ENCODE results near the gene ERVFRD-1.

The ERVFRD-1 gene

DNA sequence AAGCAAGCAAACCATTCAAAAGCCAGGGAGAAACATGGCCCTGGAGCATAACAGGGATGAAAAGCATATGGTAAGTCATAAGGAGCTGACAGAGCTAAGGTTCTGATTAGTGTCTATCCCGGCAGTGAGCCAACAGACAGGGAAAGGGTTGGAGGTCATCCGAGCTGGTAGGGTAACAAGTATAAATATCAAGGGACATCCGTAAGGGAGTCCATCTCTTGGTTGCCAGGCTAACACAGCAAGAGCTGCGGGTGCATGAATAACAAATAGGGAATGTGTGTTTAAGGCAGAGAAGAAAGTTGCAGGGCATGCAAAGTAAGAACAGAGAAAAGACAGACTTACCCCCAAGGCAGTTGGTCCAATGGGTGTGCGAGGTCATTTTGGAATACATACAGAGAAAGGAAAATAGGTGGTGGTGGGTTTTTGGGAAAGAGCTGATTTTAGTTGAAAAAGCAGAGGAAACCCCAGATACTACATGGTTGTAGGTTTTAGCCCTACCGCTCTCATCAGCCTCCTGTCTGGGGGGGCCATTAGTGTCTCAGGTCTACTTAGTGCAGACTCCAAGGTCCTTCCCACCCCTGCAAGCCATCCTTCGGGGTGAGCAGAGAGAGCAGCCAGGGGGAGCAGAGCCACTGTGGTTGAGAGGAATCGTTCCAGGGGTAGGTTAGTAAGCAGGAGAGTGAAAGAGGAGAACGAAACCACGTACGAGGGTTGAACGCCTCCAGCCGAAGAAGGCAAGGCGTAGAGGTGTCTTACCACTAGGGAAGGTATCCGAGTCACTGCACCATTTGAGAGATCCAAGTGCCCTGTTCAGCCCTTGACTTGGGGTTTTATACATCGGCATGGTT, at the start of gene ERVFRD-1:
Gene ERVFRD-1, minus strand, starts transcription at position 805 of the 848 bp plus-strand sequence. CDS start 6,415 bp downstream, outside the sequence.
- TF ChIP-seq JUND (IDR thresholded peaks at IDR 0.05; ENCODE audit: low read depth), result no peak
- DNase-seq (ENCODE audit: low read depth in 1 of 2, low spot score in 1 of 2), result no peak
- in situ Hi-C loops (cut with HindIII; ENCODE audit: low pct_unique_long_range_greater_than_20kb, low sequenced_read_pairs), result no loop called here

DNA sequence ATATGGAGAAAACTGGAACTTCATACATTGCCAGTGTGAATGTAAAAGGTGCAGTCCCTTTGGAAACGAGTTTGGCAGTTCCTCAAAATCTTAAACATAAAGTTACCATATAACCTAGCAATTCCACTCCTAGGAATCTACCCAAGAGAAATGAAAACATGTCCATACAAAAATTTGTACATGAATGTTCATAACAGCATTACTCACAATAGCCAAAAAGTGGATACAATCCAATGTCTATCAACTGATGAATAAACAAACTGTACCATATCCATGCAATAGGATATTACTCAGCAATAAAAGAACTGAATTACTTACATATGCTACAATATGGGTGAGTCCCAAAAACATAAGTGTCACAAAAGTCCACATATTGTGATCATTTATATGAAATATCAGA, 48.7 kb upstream of the ERVFRD-1 start:
- DNase-seq (ENCODE audit: low read depth in 1 of 2, low spot score in 1 of 2), result no peak
- TF ChIP-seq JUND (IDR thresholded peaks at IDR 0.05; ENCODE audit: low read depth), result no peak
- in situ Hi-C loops (cut with HindIII; ENCODE audit: low pct_unique_long_range_greater_than_20kb, low sequenced_read_pairs), result no loop called here

- no peak for TF ChIP-seq JUND (IDR thresholded peaks at IDR 0.05; ENCODE audit: low read depth)
- DNase-seq (ENCODE audit: low read depth in 1 of 2, low spot score in 1 of 2), result no peak
- in situ Hi-C loops (cut with HindIII; ENCODE audit: low pct_unique_long_range_greater_than_20kb, low sequenced_read_pairs), result no loop called here
These were observed 44.1 kb upstream of the ERVFRD-1 start for GRCh38 chr6:11155589-11155988.

GRCh38 chr6:11153447-11153846, 41.9 kb upstream of the ERVFRD-1 start:
- in situ Hi-C loops (cut with HindIII; ENCODE audit: low pct_unique_long_range_greater_than_20kb, low sequenced_read_pairs), result no loop called here
- no peak for DNase-seq (ENCODE audit: low read depth in 1 of 2, low spot score in 1 of 2)
- TF ChIP-seq JUND (IDR thresholded peaks at IDR 0.05; ENCODE audit: low read depth), result no peak

DNA sequence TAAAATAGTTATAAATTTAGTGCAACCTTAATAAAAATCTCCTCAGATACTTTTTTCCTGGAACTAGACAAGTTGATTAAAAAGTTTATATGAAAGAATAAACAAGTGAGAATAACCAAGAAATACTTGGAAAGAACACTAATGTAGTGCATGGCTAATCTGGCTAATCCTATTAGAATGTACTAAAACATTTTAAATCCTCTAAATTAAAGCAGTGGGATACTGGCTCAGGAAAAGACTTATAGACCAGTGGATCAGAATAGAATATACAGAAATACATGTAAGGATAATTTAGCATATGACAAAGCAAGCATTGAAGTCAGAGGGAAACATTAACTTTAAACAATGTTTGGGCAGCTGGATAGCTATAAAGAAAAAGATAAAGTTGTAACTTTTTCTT, 41.1 kb upstream of the ERVFRD-1 start:
- in situ Hi-C loops (cut with HindIII; ENCODE audit: low pct_unique_long_range_greater_than_20kb, low sequenced_read_pairs), result no loop called here
- TF ChIP-seq JUND (IDR thresholded peaks at IDR 0.05; ENCODE audit: low read depth), result no peak
- no peak for DNase-seq (ENCODE audit: low read depth in 1 of 2, low spot score in 1 of 2)

- TF ChIP-seq JUND (IDR thresholded peaks at IDR 0.05; ENCODE audit: low read depth), result no peak
- DNase-seq (ENCODE audit: low read depth in 1 of 2, low spot score in 1 of 2), result no peak
- in situ Hi-C loops (cut with HindIII; ENCODE audit: low pct_unique_long_range_greater_than_20kb, low sequenced_read_pairs), result no loop called here
These were observed 40.0 kb upstream of the ERVFRD-1 start for GRCh38 chr6:11151488-11151887.

DNA sequence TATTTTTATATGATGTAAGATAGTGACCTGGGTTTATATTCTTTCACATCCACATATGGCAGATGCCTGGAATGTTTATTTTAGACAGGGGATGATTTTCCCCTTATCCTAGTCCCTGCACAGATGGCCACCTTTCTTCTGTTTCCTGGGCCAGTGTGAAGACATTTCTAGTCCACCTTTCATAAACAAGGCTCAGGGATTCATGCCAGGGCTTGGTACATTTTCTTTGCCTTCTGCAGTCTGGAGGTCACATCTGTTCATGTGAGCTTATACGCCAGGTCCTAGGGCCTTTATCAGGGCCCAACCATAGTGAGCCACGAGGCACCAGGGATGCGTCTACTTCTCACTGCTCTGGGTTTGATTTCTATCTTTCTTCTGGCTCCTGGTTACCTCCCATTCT, 38.0 kb upstream of the ERVFRD-1 start:
- in situ Hi-C loops (cut with HindIII; ENCODE audit: low pct_unique_long_range_greater_than_20kb, low sequenced_read_pairs), result no loop called here
- no peak for TF ChIP-seq JUND (IDR thresholded peaks at IDR 0.05; ENCODE audit: low read depth)
- no peak for DNase-seq (ENCODE audit: low read depth in 1 of 2, low spot score in 1 of 2)

DNA sequence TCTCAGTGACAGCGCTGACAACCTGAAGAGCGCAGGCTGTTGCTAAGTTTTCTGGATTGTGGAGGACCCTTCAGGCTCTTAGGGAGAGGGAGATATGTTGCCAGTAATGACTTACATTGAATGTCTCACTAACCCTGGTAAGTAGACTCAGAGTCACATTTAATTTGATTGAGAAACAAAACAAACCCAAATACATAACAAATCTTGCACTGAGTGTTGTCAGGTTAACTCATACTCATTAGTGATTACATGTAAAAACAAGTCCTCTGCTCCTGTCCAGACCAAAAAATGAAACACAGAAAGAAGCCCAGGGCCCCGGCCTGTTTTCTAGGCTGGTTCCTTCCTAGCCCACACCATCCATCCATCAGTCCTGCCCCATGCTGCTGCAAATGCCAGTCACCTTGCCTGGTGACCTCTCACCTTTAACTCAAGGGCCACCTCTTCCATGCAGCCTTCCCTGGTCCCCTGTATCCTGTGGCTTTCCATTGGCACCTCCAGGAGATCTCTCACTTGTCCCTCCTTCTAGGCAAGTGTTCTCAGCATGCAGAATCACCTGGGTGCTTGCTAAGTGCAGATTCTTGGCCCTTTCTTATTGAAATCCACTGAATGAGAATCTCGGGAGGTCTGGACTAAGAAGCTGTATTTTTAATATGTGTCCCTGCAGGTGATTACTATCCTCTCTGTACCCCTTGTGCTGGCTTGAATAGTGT, 34.7 kb upstream of the ERVFRD-1 start:
- TF ChIP-seq JUND (IDR thresholded peaks at IDR 0.05; ENCODE audit: low read depth), result no peak
- in situ Hi-C loops (cut with HindIII; ENCODE audit: low pct_unique_long_range_greater_than_20kb, low sequenced_read_pairs), result no loop called here
- no peak for DNase-seq (ENCODE audit: low read depth in 1 of 2, low spot score in 1 of 2)

DNA sequence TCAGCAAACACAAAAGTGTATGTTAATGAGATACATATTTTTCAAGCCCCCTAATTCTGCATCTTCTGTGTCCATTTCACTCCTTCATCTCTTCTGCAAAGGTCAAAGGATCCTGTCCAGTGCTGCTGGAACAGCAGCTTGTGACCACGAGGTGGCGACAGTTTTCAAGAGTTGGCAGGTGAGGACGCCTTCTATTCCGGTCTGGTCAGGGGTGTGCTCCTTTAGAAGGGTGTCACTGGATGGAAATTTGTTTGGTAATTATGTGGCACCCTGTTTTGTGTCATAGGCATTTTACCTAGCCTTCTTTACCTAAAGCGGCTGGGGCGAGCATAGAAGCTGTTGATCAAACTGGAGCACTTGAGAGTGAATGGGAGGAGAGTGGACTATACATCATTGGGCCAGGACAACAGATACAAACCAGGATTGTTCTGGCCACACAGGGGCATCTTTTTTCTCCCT, 32.9 kb upstream of the ERVFRD-1 start:
- TF ChIP-seq JUND (IDR thresholded peaks at IDR 0.05; ENCODE audit: low read depth), result no peak
- peak; percentile 73 to 85 for DNase-seq (ENCODE audit: low read depth in 1 of 2, low spot score in 1 of 2)
- in situ Hi-C loops (cut with HindIII; ENCODE audit: low pct_unique_long_range_greater_than_20kb, low sequenced_read_pairs), result no loop called here

- DNase-seq (ENCODE audit: low read depth in 1 of 2, low spot score in 1 of 2), result peak in 1 of 2 experiments; percentile 23
These were observed 32.2 kb upstream of the ERVFRD-1 start for GRCh38 chr6:11143394-11144371.

GRCh38 chr6:11142296-11143027, 30.9 kb upstream of the ERVFRD-1 start:
- no peak for DNase-seq (ENCODE audit: low read depth in 1 of 2, low spot score in 1 of 2)
- no peak for TF ChIP-seq JUND (IDR thresholded peaks at IDR 0.05; ENCODE audit: low read depth)
- in situ Hi-C loops (cut with HindIII; ENCODE audit: low pct_unique_long_range_greater_than_20kb, low sequenced_read_pairs), result no loop called here

More at GRCh38 chr6:11143394-11144371, 32.2 kb upstream of the ERVFRD-1 start:
- in situ Hi-C loops (cut with HindIII; ENCODE audit: low pct_unique_long_range_greater_than_20kb, low sequenced_read_pairs), result no loop called here
- TF ChIP-seq JUND (IDR thresholded peaks at IDR 0.05; ENCODE audit: low read depth), result no peak
